HG03196 (cell line): Measurements from ENCODE around the gene CDH8.
"Not testable (repeated sequence)": the region's sequence is repeated elsewhere in the genome, so short reads cannot be mapped to it uniquely, and the experiment has no call there.

Source experiments
- ATAC-seq: cut with Tn5 transposase; IDR thresholded peaks from one replicate; pipeline ENCODE4 v1.9.1; 2021; ENCODE audit not compliant: unreplicated experiment

The CDH8 gene

DNA sequence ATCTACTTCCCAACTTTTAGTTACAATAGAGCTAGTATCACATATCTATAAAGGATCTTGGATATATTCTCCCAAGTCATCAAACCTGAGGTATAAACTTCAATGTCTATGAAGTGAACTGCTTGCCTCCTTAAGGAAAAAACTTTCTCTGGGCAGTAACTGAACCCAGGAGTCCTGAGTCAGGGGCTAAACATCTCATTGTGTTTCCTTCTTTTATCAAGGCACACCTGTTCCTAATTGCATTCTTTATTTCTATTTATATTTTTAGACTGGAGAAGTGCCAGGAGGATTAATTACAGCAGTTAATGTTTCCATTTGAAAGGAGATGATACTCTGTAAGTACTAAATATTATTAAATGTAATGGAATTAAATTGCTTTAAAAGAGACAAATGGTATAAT lies 98.6 kb downstream of the CDH8 start:
- no peak for ATAC-seq

DNA sequence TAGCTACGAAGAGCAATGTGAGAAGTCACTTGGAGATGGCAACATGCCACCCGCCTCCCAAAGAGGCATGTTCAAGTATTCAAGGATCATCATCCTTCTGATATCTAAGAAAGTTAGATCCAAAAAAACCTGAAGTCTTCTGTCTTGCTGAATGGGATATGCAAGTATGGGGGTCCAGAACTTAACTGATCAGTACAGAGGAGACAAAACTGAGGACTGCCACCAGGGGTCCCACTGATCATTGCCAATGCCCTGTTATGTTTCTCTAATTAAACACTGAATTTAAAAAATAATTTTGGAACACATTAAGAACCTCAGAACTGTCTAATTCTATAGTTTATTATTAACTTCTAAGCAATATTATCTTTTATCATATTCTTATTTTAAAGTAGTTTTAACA lies 99.7 kb downstream of the CDH8 start:
- ATAC-seq, result no peak

DNA sequence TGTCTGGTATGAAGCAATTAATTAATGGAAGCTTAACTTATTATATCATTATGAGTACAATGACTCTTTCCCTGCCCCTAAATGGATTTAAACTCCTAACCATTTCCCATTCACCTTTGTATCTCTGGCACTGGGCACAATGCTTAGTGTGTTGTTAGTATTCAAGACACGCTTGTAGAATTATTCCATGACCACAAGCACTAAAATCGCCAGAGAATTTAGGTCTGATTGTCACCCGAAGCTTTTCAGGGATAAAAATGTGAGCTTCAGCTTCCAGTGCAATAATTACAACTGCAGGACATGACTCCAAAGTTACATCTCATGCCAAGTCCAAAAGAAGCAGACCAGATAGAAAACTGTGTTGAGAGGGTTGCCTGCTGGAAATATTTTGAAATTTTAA lies 101.6 kb downstream of the CDH8 start:
- no peak for ATAC-seq

GRCh38 chr16:61929776-61930175 lies 106.5 kb downstream of the CDH8 start:
- no peak for ATAC-seq

GRCh38 chr16:61926766-61927165 lies 109.5 kb downstream of the CDH8 start:
- ATAC-seq, result no peak

DNA sequence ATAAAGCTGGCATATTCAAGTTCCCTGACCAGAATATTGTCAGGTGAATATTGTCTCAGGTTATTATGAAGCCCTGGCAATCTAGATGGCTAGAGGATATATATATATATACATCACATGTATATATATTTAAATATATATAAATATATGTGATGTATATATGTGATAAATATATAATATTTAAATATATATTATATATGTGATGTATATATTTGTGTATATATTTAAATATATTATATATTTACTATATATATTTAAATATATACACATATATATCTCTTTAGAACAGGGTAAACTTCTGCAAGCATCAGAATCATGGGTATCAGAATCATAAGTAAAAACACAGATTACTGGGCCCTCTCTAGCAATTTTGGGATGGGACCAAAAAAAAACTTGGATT lies 112.6 kb downstream of the CDH8 start:
- ATAC-seq, result no peak

- no peak for ATAC-seq
These were observed 114.9 kb downstream of the CDH8 start for GRCh38 chr16:61921373-61921772.

GRCh38 chr16:61917865-61918826 lies 118.1 kb downstream of the CDH8 start:
- not testable (repeated sequence) for ATAC-seq

DNA sequence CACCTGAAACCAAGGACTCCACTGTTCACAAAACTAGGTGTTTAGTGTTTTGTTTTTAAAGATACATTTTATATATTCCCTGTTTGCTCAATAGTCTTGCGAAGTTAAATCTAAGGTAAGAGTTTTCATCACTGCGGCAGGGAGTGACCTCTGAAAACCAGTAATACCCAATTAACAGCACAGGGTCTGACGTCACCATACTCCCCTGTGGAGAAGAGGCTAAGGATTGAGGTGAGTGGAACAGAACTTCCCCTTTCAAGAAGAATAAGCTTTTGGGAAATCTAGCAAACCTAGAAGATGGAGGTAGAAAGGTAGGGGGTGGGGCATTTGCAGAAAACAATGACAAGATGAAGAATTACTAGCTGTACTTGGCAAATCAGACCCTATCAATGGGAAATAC lies 120.7 kb downstream of the CDH8 start:
- ATAC-seq, result no peak

DNA sequence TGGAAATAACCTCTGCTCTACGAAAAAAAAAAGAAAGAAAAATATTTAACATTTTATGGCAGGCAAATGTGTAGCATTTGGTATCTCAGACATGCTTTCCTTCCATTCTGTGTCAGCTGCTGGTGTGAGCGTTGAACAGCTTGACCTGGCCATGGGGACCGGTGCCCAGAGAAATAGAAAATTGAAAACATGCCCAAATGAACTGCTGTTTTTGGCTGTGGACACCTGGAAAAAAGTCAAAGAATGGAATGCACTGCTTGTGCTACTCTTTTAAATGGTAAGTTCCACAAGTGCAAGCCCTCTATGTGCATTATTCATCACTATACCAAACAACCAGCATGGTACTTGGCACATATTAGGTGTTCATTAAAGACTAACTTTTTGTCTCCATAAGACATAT lies 127.2 kb downstream of the CDH8 start:
- ATAC-seq, result no peak

- no peak for ATAC-seq
These were observed 127.8 kb downstream of the CDH8 start for GRCh38 chr16:61908426-61908825.

- ATAC-seq, result no peak
These were observed 134.5 kb downstream of the CDH8 start for GRCh38 chr16:61901689-61902088.

GRCh38 chr16:61900482-61900881 lies 135.8 kb downstream of the CDH8 start:
- ATAC-seq, result no peak

GRCh38 chr16:61897657-61898056 lies 138.6 kb downstream of the CDH8 start:
- no peak for ATAC-seq

GRCh38 chr16:61892531-61892930 lies 143.7 kb downstream of the CDH8 start:
- ATAC-seq, result no peak

DNA sequence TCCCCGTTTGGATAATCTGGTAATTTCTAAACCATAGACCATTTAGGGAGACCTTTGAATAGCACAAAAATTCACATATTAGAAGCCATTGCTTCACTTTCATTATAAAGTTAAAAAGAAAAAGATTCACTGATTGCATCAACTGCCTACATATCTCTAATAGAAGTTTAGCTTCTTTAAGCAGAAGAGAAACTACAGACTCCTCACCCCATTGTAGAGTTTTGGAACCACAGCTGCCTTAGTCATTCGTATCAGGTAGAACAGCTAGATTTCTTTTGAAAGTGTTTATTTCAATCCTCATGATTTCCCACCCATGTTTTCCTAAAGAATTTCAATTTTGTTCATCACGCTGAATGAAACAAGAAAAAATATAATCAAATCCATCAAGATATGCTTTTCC lies 144.8 kb downstream of the CDH8 start:
- no peak for ATAC-seq

- ATAC-seq, result no peak
These were observed 145.9 kb downstream of the CDH8 start for GRCh38 chr16:61890386-61890785.

- no peak for ATAC-seq
These were observed 148.3 kb downstream of the CDH8 start for GRCh38 chr16:61887903-61888302.

DNA sequence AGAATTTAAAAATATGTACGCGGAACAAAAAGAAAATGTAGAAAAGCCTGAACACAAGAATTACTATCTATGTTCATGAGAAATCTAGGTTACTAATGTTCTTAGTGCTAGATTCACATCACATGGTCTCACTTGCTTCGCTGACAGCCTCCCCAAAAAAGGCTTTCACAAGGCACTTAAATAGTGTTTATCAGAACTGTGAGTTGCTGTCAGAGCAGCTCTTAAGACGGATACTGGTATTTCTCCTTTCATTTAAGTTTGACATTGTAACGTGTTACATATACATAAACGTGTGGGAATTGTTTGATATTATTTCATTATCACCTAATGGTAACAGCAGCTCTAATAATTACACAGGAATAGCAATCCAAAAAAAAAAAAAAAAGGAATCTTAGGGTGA lies 150.9 kb downstream of the CDH8 start:
- ATAC-seq, result no peak

- ATAC-seq, result no peak
These were observed 156.9 kb downstream of the CDH8 start for GRCh38 chr16:61879306-61879705.

- no peak for ATAC-seq
These were observed 158.8 kb downstream of the CDH8 start for GRCh38 chr16:61877436-61877835.

DNA sequence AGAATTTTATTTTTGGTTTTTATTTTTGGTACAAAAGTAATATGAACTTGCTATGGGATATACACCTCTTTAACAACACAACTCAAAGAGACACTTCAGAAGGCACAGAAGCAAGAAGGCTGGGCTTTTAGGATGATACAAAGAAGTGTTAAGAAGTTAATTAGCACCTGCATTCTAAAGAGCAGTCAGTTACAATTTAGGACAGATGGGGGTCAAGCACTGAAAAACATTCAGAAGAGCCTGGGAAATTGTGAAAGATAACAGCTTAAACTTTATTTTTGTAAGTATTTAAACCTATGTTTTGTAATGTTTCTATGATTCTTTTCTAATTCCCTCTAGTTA lies 163.5 kb downstream of the CDH8 start:
- ATAC-seq, result no peak
